ENCODE data around the gene GALNT3. TPM values are rescaled to one million over a fixed set of nuclear protein-coding genes. Genes with fewer than 3 reads are reported as not detected.

The GALNT3 gene
- total and polyA plus RNA-seq, 2 donors (not counting 1 experiment from before 2014, with no cell fraction given), result 5.7 to 15.9 TPM

DNA sequence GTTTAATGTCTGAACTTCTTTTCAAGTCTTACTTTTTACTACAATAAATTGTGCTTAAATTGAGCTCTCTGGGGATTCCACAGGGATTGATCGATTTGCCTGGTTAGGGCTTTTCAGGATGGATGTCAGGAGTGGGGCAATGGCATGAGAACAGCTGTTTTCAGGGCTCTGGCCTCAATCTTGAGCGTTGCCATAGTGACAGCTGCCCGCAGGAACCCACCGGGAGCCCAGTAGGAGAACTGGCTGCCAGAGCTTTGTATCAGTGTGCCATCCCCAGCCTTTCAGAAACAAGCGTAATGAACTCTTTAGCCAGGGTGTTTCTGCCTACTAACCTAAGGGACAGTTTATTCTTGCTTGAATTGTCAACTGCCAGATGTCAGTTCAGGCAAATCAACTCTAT, 93.5 kb downstream of the GALNT3 start:
- H3K27ac Mint-ChIP-seq, result no peak overlapping the region
- no peaks in the 10 kb centered on the region for H3K79me2 ChIP-seq (ENCODE audit: control insufficient read depth, insufficient read depth, low read length)
- 95% methylated on average over 4 of the region's 5 CpGs for WGBS (ENCODE audit: insufficient coverage)

DNA sequence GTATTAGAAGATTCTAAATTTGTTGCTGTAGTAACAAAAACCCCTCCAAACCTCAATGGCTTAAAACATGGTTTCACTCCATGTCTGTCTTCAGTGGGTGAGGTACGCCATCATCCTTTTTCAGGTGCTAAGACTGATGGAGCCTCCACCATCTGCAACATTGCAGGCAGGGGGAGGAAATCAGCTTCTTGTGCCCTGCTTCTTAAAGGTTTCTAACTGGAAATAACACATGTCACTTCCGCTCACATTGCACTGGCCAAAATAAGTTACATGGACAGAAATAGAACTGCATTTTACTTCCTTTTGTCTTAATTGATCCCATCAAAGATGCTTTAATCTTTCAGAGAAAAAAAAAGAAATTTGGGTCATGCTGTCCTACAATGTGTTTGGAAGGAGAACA, 94.1 kb downstream of the GALNT3 start:
- no peak for ATAC-seq (ENCODE audit: low read depth)

More for the DNA sequence above, 93.5 kb downstream of the GALNT3 start:
- CTCF ChIA-PET, result interaction anchor here (1.2 to 2.0 kb wide), 3 partner anchors 173 to 300 kb away, joined by 3 to 9 read pairs (median 6); no protein-coding TSS in a partner anchor
- Histone ChIP-seq H3K9ac (ENCODE audit: low read length) (no peak overlapping the region), H3K27me3 (replicated peaks in 1 of 4; ENCODE audit: control extremely low read depth in 1 of 4, control insufficient read depth in 3 of 4, insufficient read depth in 4 of 4, low read length in 3 of 4) (no peaks in the 10 kb centered on the region), H3K9me3 (ENCODE audit: control extremely low read depth in 1 of 3, control insufficient read depth in 2 of 3, insufficient read depth in 1 of 3, low read length in 2 of 3) (no peaks in the 10 kb centered on the region), H3K27ac (ENCODE audit: low read length in 2 of 2) (no peak overlapping the region), H3K4me2 (replicated peaks; ENCODE audit: low read depth, low read length, poor library complexity, severe bottlenecking) (no peak overlapping the region), H3K4me1 (ENCODE audit: control insufficient read depth in 2 of 2, insufficient read depth in 2 of 2, low read length in 2 of 2) (no peaks in the 10 kb centered on the region), H3K36me3 (replicated peaks in 1 of 2; ENCODE audit: control extremely low read depth in 1 of 2, control insufficient read depth in 1 of 2, extremely low read depth in 1 of 2, insufficient read depth in 2 of 2, low read length in 1 of 2) (no peaks in the 10 kb centered on the region), H3K4me3 (ENCODE audit: control extremely low read depth in 1 of 5, extremely low read depth in 1 of 5, insufficient read depth in 1 of 5, low read depth in 2 of 5, low read length in 4 of 5) (no peak overlapping the region), H2AFZ (ENCODE audit: insufficient read depth, low read depth, low read length, poor library complexity, severe bottlenecking) (no peak overlapping the region), H4K20me1 (ENCODE audit: control insufficient read depth, insufficient read depth, low read length, poor library complexity, severe bottlenecking) (no peaks in the 10 kb centered on the region)
- peaks cover 5% of the 10 kb centered on the region for H3K4me1 Mint-ChIP-seq
- no peak for TF ChIP-seq EZH2 (IDR thresholded peaks at IDR 0.05; ENCODE audit: borderline replicate concordance, insufficient read depth, low read depth, low read length, poor library complexity, severe bottlenecking)
- TF ChIP-seq, protein P1, sequence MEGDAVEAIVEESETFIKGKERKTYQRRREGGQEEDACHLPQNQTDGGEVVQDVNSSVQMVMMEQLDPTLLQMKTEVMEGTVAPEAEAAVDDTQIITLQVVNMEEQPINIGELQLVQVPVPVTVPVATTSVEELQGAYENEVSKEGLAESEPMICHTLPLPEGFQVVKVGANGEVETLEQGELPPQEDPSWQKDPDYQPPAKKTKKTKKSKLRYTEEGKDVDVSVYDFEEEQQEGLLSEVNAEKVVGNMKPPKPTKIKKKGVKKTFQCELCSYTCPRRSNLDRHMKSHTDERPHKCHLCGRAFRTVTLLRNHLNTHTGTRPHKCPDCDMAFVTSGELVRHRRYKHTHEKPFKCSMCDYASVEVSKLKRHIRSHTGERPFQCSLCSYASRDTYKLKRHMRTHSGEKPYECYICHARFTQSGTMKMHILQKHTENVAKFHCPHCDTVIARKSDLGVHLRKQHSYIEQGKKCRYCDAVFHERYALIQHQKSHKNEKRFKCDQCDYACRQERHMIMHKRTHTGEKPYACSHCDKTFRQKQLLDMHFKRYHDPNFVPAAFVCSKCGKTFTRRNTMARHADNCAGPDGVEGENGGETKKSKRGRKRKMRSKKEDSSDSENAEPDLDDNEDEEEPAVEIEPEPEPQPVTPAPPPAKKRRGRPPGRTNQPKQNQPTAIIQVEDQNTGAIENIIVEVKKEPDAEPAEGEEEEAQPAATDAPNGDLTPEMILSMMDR (IDR thresholded peaks at IDR 0.05), result no peak
- POLR2A ChIA-PET, result no interaction called here
- intact Hi-C loops (cut with micrococcal nuclease), result no loop called here
- DNase-seq (no peak), ATAC-seq (ENCODE audit: low read depth) (no peak)
- no peaks in the 10 kb centered on the region for H3K9me3 Mint-ChIP-seq (ENCODE audit: insufficient read depth)
- H3K27me3 Mint-ChIP-seq, result peaks cover 4% of the 10 kb centered on the region
- H3K4me3 Mint-ChIP-seq, result no peak overlapping the region

More for the DNA sequence above, 94.1 kb downstream of the GALNT3 start:
- Histone ChIP-seq H3K4me3 (ENCODE audit: control extremely low read depth in 1 of 5, extremely low read depth in 1 of 5, insufficient read depth in 1 of 5, low read depth in 2 of 5, low read length in 4 of 5) (no peak overlapping the region), H3K27me3 (replicated peaks in 1 of 4; ENCODE audit: control extremely low read depth in 1 of 4, control insufficient read depth in 3 of 4, insufficient read depth in 4 of 4, low read length in 3 of 4) (no peaks in the 10 kb centered on the region), H4K20me1 (ENCODE audit: control insufficient read depth, insufficient read depth, low read length, poor library complexity, severe bottlenecking) (no peaks in the 10 kb centered on the region), H3K9ac (ENCODE audit: low read length) (no peak overlapping the region), H3K36me3 (replicated peaks in 1 of 2; ENCODE audit: control extremely low read depth in 1 of 2, control insufficient read depth in 1 of 2, extremely low read depth in 1 of 2, insufficient read depth in 2 of 2, low read length in 1 of 2) (no peaks in the 10 kb centered on the region), H3K4me1 (ENCODE audit: control insufficient read depth in 2 of 2, insufficient read depth in 2 of 2, low read length in 2 of 2) (no peaks in the 10 kb centered on the region), H3K4me2 (replicated peaks; ENCODE audit: low read depth, low read length, poor library complexity, severe bottlenecking) (no peak overlapping the region), H3K9me3 (ENCODE audit: control extremely low read depth in 1 of 3, control insufficient read depth in 2 of 3, insufficient read depth in 1 of 3, low read length in 2 of 3) (no peaks in the 10 kb centered on the region), H3K79me2 (ENCODE audit: control insufficient read depth, insufficient read depth, low read length) (no peaks in the 10 kb centered on the region), H3K27ac (ENCODE audit: low read length in 2 of 2) (no peak overlapping the region), H2AFZ (ENCODE audit: insufficient read depth, low read depth, low read length, poor library complexity, severe bottlenecking) (no peak overlapping the region)
- CTCF ChIA-PET, result interaction anchor here (0.6 to 2.1 kb wide), 6 partner anchors 10 to 708 kb away, joined by 3 to 7 read pairs (median 3); no protein-coding TSS in a partner anchor
- Mint-ChIP-seq H3K4me1 (peaks cover 5% of the 10 kb centered on the region), H3K4me3 (no peak overlapping the region), H3K9me3 (ENCODE audit: insufficient read depth) (no peaks in the 10 kb centered on the region), H3K27ac (no peak overlapping the region), H3K27me3 (peaks cover 4% of the 10 kb centered on the region)
- POLR2A ChIA-PET, result no interaction called here
- no peak for DNase-seq
- TF ChIP-seq EZH2 (IDR thresholded peaks at IDR 0.05; ENCODE audit: borderline replicate concordance, insufficient read depth, low read depth, low read length, poor library complexity, severe bottlenecking), result no peak
- TF ChIP-seq, protein P1 (IDR thresholded peaks at IDR 0.05), result no peak
- intact Hi-C loops (cut with micrococcal nuclease), result loop anchor here (2.0 to 10.0 kb wide), 3 partner anchors 135 to 705 kb away; no protein-coding TSS in a partner anchor
- no CpG with 5 or more reads among the region's 2 CpGs for WGBS (ENCODE audit: insufficient coverage)

Measured in B cell (primary cell).